HAP-1 (cell line): ENCODE data around the gene PRR15.

Experiments
- DNase-seq, 2 experiments: peaks; one replicate each; pipeline ENCODE4 v3.0.0-alpha.2; 2016 to 2020; ENCODE audit warnings: low spot score in 2 of 2
- H3K27me3 ChIP-seq: fragments of 250-450 bp; sonication (Bioruptor Pico); 2 replicates; pipeline ENCODE4 v1.5.1; 2020; ENCODE audit warnings: low read depth, mild to moderate bottlenecking, moderate library complexity
- H3K36me3 ChIP-seq: fragments of 250-450 bp; sonication (Bioruptor Pico); replicated peaks from 2 replicates; pipeline ENCODE4 v1.5.1; 2020; ENCODE audit warnings: mild to moderate bottlenecking
- H3K4me1 ChIP-seq: fragments of 250-450 bp; sonication (Bioruptor Pico); 2 replicates; pipeline ENCODE4 v1.5.1; 2020; ENCODE audit warnings: mild to moderate bottlenecking
- H3K4me3 ChIP-seq: fragments of 250-450 bp; sonication (Bioruptor Pico); 2 replicates; pipeline ENCODE4 v1.5.1; 2020; ENCODE audit warnings: mild to moderate bottlenecking, moderate library complexity
- H3K9me3 ChIP-seq: fragments of 250-450 bp; sonication (Bioruptor Pico); 2 replicates; pipeline ENCODE4 v1.5.1; 2020; ENCODE audit warnings: mild to moderate bottlenecking, moderate library complexity
- in situ Hi-C: fragments of 300-500 bp; cut with MboI; formaldehyde crosslinking; loops from 3 replicates; pipeline ENCODE4 v1.14.3; 2020; ENCODE audit warnings: low sequenced_read_pairs, inconsistent platforms, mixed read lengths

PRR15 gene

GRCh38 chr7:29588900-29589696 is 25.5 kb downstream of the PRR15 start:
- DNase-seq = peak; percentile 38 to 71
- Histone ChIP-seq H3K27me3 (no peaks in the 10 kb centered on the region), H3K36me3 (no peaks in the 10 kb centered on the region), H3K4me3 (no peak overlapping the region), H3K9me3 (no peaks in the 10 kb centered on the region), H3K4me1 (no peaks in the 10 kb centered on the region)
- in situ Hi-C loops = no loop called here

- in situ Hi-C loops = no loop called here
- no peaks in the 10 kb centered on the region for H3K9me3 ChIP-seq
- no peak overlapping the region for H3K4me3 ChIP-seq
- no peak for DNase-seq
- H3K27me3 ChIP-seq = no peaks in the 10 kb centered on the region
- H3K4me1 ChIP-seq = no peaks in the 10 kb centered on the region
- H3K36me3 ChIP-seq = no peaks in the 10 kb centered on the region
Measured at GRCh38 chr7:29592866-29593265, 29.2 kb downstream of the PRR15 start.

GRCh38 chr7:29593459-29593858 is 29.8 kb downstream of the PRR15 start:
- no peak overlapping the region for H3K4me3 ChIP-seq
- in situ Hi-C loops = no loop called here
- no peaks in the 10 kb centered on the region for H3K4me1 ChIP-seq
- H3K9me3 ChIP-seq = no peaks in the 10 kb centered on the region
- no peak for DNase-seq
- no peaks in the 10 kb centered on the region for H3K36me3 ChIP-seq
- H3K27me3 ChIP-seq = no peaks in the 10 kb centered on the region

GRCh38 chr7:29596593-29597178 is 33.1 kb downstream of the PRR15 start:
- DNase-seq = no peak
- in situ Hi-C loops = no loop called here
- H3K4me3 ChIP-seq = no peak overlapping the region
- no peaks in the 10 kb centered on the region for H3K27me3 ChIP-seq
- H3K36me3 ChIP-seq = no peaks in the 10 kb centered on the region
- H3K9me3 ChIP-seq = no peaks in the 10 kb centered on the region
- H3K4me1 ChIP-seq = no peaks in the 10 kb centered on the region

GRCh38 chr7:29597266-29597665 is 33.6 kb downstream of the PRR15 start:
- in situ Hi-C loops = no loop called here
- no peak for DNase-seq
- H3K9me3 ChIP-seq = no peaks in the 10 kb centered on the region
- H3K4me3 ChIP-seq = no peak overlapping the region
- H3K4me1 ChIP-seq = no peaks in the 10 kb centered on the region
- no peaks in the 10 kb centered on the region for H3K36me3 ChIP-seq
- no peaks in the 10 kb centered on the region for H3K27me3 ChIP-seq

- in situ Hi-C loops = no loop called here
- no peak for DNase-seq
- no peaks in the 10 kb centered on the region for H3K4me1 ChIP-seq
Measured at GRCh38 chr7:29598137-29598536, 34.5 kb downstream of the PRR15 start.

GRCh38 chr7:29598613-29599012 is 35.0 kb downstream of the PRR15 start:
- Histone ChIP-seq H3K4me3 (no peak overlapping the region), H3K4me1 (no peaks in the 10 kb centered on the region), H3K27me3 (no peaks in the 10 kb centered on the region), H3K36me3 (no peaks in the 10 kb centered on the region), H3K9me3 (no peaks in the 10 kb centered on the region)
- DNase-seq = no peak
- in situ Hi-C loops = no loop called here

More at GRCh38 chr7:29598137-29598536, 34.5 kb downstream of the PRR15 start:
- Histone ChIP-seq H3K27me3 (no peaks in the 10 kb centered on the region), H3K36me3 (no peaks in the 10 kb centered on the region), H3K4me3 (no peak overlapping the region), H3K9me3 (no peaks in the 10 kb centered on the region)

GRCh38 chr7:29599026-29599425 is 35.4 kb downstream of the PRR15 start:
- in situ Hi-C loops = no loop called here
- no peaks in the 10 kb centered on the region for H3K36me3 ChIP-seq
- H3K9me3 ChIP-seq = no peaks in the 10 kb centered on the region
- no peak for DNase-seq
- H3K27me3 ChIP-seq = no peaks in the 10 kb centered on the region
- H3K4me1 ChIP-seq = no peaks in the 10 kb centered on the region
- no peak overlapping the region for H3K4me3 ChIP-seq

- H3K4me3 ChIP-seq = no peak overlapping the region
- DNase-seq = peak in 1 of 2 experiments; percentile 1
- in situ Hi-C loops = no loop called here
- no peaks in the 10 kb centered on the region for H3K9me3 ChIP-seq
- no peaks in the 10 kb centered on the region for H3K36me3 ChIP-seq
- H3K4me1 ChIP-seq = peaks cover 7% of the 10 kb centered on the region
- no peaks in the 10 kb centered on the region for H3K27me3 ChIP-seq
Measured at GRCh38 chr7:29600661-29601060, 37.0 kb downstream of the PRR15 start.

- no peak for DNase-seq
- Histone ChIP-seq H3K9me3 (no peaks in the 10 kb centered on the region), H3K4me1 (peaks cover 19% of the 10 kb centered on the region), H3K27me3 (no peaks in the 10 kb centered on the region), H3K36me3 (no peaks in the 10 kb centered on the region), H3K4me3 (no peak overlapping the region)
- in situ Hi-C loops = no loop called here
Measured at GRCh38 chr7:29604052-29604451, 40.4 kb downstream of the PRR15 start.

GRCh38 chr7:29604702-29605101 is 41.1 kb downstream of the PRR15 start:
- H3K4me3 ChIP-seq = no peak overlapping the region
- no peaks in the 10 kb centered on the region for H3K36me3 ChIP-seq
- no peak for DNase-seq
- peaks cover 19% of the 10 kb centered on the region for H3K4me1 ChIP-seq
- H3K9me3 ChIP-seq = no peaks in the 10 kb centered on the region
- no peaks in the 10 kb centered on the region for H3K27me3 ChIP-seq
- in situ Hi-C loops = no loop called here

- in situ Hi-C loops = no loop called here
Measured at GRCh38 chr7:29605671-29606070, 42.0 kb downstream of the PRR15 start.

GRCh38 chr7:29606287-29606721 is 42.7 kb downstream of the PRR15 start:
- Histone ChIP-seq H3K4me1 (peaks cover 19% of the 10 kb centered on the region), H3K36me3 (no peaks in the 10 kb centered on the region), H3K27me3 (no peaks in the 10 kb centered on the region), H3K4me3 (no peak overlapping the region), H3K9me3 (no peaks in the 10 kb centered on the region)
- peak; percentile 56 to 85 for DNase-seq
- in situ Hi-C loops = no loop called here

More at GRCh38 chr7:29605671-29606070, 42.0 kb downstream of the PRR15 start:
- DNase-seq = no peak
- no peak overlapping the region for H3K4me3 ChIP-seq
- H3K36me3 ChIP-seq = no peaks in the 10 kb centered on the region
- peaks cover 19% of the 10 kb centered on the region for H3K4me1 ChIP-seq
- no peaks in the 10 kb centered on the region for H3K27me3 ChIP-seq
- no peaks in the 10 kb centered on the region for H3K9me3 ChIP-seq

- Histone ChIP-seq H3K4me1 (peaks cover 19% of the 10 kb centered on the region), H3K9me3 (no peaks in the 10 kb centered on the region), H3K27me3 (no peaks in the 10 kb centered on the region), H3K36me3 (no peaks in the 10 kb centered on the region), H3K4me3 (no peak overlapping the region)
- in situ Hi-C loops = no loop called here
- DNase-seq = no peak
Measured at GRCh38 chr7:29606830-29607229, 43.2 kb downstream of the PRR15 start.
